ENCODE results near the gene IL17D.

IL17D gene

DNA sequence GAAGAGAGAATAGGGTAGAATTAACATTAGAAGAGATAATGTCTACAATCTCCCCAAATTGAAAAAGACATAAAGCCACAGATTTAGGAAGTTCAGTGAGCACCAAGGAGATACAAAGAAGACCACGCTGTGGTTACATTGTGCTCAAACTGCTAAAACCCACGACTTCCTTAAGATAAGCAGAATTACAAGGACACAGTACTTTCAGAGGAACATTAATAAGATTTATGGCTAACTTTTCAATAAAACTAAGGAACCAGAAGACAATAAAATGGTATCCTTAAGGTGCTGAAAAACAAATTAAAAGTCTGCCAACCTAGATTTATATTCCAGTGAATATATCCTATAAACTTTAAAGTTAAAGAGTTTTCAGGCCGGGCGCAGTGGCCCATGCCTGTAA lies 7.4 kb upstream of the IL17D start:
- no peaks in the 10 kb centered on the region for H3K9me3 ChIP-seq (ENCODE audit: low read length)
- no peak overlapping the region for H3K9ac ChIP-seq (ENCODE audit: low read length)
- no peaks in the 10 kb centered on the region for H3K79me2 ChIP-seq (ENCODE audit: insufficient read depth, low read length)
- H3K4me1 ChIP-seq (ENCODE audit: insufficient read depth, low read length, severe bottlenecking): no peaks in the 10 kb centered on the region
- no peak overlapping the region for H3K4me3 ChIP-seq (ENCODE audit: low read depth, low read length, poor library complexity, severe bottlenecking)
- no peaks in the 10 kb centered on the region for H3K36me3 ChIP-seq (ENCODE audit: insufficient read depth, low read length)
- H3F3A ChIP-seq (ENCODE audit: insufficient read depth, low read length): no peaks in the 10 kb centered on the region
- H3K9me2 ChIP-seq (ENCODE audit: low read depth, low read length): no peaks in the 10 kb centered on the region
- no peak overlapping the region for H3K4me2 ChIP-seq (ENCODE audit: low read length)
- TF ChIP-seq CTCF (IDR thresholded peaks at IDR 0.05; ENCODE audit: low read length) (no peak), EZH2 (IDR thresholded peaks at IDR 0.05; ENCODE audit: borderline replicate concordance, low read length) (no peak)
- no peak overlapping the region for H3K27ac ChIP-seq (ENCODE audit: low read depth, low read length, poor library complexity, severe bottlenecking)
- H4K20me1 ChIP-seq (ENCODE audit: insufficient read depth, low read length): no peaks in the 10 kb centered on the region
- no peak overlapping the region for H2AFZ ChIP-seq (ENCODE audit: low read length)
- no peaks in the 10 kb centered on the region for H3K27me3 ChIP-seq (ENCODE audit: insufficient read depth, low read length)

DNA sequence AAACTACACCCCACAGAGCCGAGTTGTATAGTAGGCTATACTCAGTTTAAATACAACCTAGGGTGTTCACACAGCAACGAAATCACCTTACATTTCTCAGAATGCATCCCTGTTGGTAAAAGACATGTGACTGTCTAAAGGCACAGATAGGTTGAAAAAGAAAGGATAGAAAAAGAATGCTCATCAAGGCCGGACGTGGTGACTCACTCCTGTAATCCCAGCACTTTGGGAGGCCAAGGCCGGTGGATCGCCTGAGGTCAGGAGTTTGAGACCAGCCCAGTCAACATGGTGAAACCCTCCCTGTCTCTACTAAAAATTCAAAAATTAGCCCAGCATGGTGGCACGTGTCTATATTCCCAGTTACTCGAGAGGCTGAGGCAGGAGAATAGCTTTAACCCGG lies 3.8 kb upstream of the IL17D start:
- peaks cover 12% of the 10 kb centered on the region for H3K4me1 ChIP-seq (ENCODE audit: insufficient read depth, low read length, severe bottlenecking)
- H3K4me3 ChIP-seq (ENCODE audit: low read depth, low read length, poor library complexity, severe bottlenecking): no peak overlapping the region
- no peak overlapping the region for H3K9ac ChIP-seq (ENCODE audit: low read length)
- H3K27ac ChIP-seq (ENCODE audit: low read depth, low read length, poor library complexity, severe bottlenecking): no peak overlapping the region
- H3K9me3 ChIP-seq (ENCODE audit: low read length): no peaks in the 10 kb centered on the region
- no peak overlapping the region for H2AFZ ChIP-seq (ENCODE audit: low read length)
- TF ChIP-seq EZH2 (IDR thresholded peaks at IDR 0.05; ENCODE audit: borderline replicate concordance, low read length): no peak
- TF ChIP-seq CTCF (IDR thresholded peaks at IDR 0.05; ENCODE audit: low read length): no peak
- no peaks in the 10 kb centered on the region for H4K20me1 ChIP-seq (ENCODE audit: insufficient read depth, low read length)
- H3F3A ChIP-seq (ENCODE audit: insufficient read depth, low read length): no peaks in the 10 kb centered on the region
- no peak overlapping the region for H3K4me2 ChIP-seq (ENCODE audit: low read length)
- no peaks in the 10 kb centered on the region for H3K79me2 ChIP-seq (ENCODE audit: insufficient read depth, low read length)
- no peaks in the 10 kb centered on the region for H3K27me3 ChIP-seq (ENCODE audit: insufficient read depth, low read length)
- no peaks in the 10 kb centered on the region for H3K36me3 ChIP-seq (ENCODE audit: insufficient read depth, low read length)
- H3K9me2 ChIP-seq (ENCODE audit: low read depth, low read length): no peaks in the 10 kb centered on the region

DNA sequence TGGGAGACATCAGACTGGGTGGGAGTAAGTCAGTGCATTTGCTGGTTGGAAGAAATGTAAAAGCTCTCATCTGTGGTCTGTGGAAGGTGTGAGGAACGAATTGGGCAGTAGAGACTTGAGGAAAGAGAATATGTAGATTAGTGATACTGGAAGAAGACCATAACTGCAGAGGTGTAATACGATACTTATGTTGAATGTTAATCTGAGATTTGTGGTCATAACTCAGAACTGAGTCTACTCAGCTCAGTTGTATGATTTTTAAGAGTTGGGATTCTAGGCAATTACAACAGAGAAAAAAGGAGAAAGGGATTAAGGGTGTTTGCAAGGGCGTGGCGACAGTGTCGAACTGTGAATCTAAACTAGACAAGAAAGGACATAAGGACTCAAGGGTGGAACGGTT lies 3.2 kb upstream of the IL17D start:
- no peaks in the 10 kb centered on the region for H3K79me2 ChIP-seq (ENCODE audit: insufficient read depth, low read length)
- H3K9ac ChIP-seq (ENCODE audit: low read length): no peak overlapping the region
- no peak overlapping the region for H3K4me2 ChIP-seq (ENCODE audit: low read length)
- no peaks in the 10 kb centered on the region for H3K27me3 ChIP-seq (ENCODE audit: insufficient read depth, low read length)
- no peaks in the 10 kb centered on the region for H3K9me3 ChIP-seq (ENCODE audit: low read length)
- H3K4me3 ChIP-seq (ENCODE audit: low read depth, low read length, poor library complexity, severe bottlenecking): no peak overlapping the region
- no peaks in the 10 kb centered on the region for H3F3A ChIP-seq (ENCODE audit: insufficient read depth, low read length)
- no peaks in the 10 kb centered on the region for H3K36me3 ChIP-seq (ENCODE audit: insufficient read depth, low read length)
- H3K27ac ChIP-seq (ENCODE audit: low read depth, low read length, poor library complexity, severe bottlenecking): no peak overlapping the region
- TF ChIP-seq EZH2 (IDR thresholded peaks at IDR 0.05; ENCODE audit: borderline replicate concordance, low read length): no peak
- TF ChIP-seq CTCF (IDR thresholded peaks at IDR 0.05; ENCODE audit: low read length): no peak
- no peaks in the 10 kb centered on the region for H4K20me1 ChIP-seq (ENCODE audit: insufficient read depth, low read length)
- peaks cover 12% of the 10 kb centered on the region for H3K4me1 ChIP-seq (ENCODE audit: insufficient read depth, low read length, severe bottlenecking)
- no peak overlapping the region for H2AFZ ChIP-seq (ENCODE audit: low read length)
- H3K9me2 ChIP-seq (ENCODE audit: low read depth, low read length): no peaks in the 10 kb centered on the region
